Measurements from ENCODE around the gene EXOSC6.
"Not testable (repeated sequence)": the region's sequence is repeated elsewhere in the genome, so short reads cannot be mapped to it uniquely, and the experiment has no call there.

The EXOSC6 gene

GRCh38 chr16:70255574-70255973 is 3.8 kb upstream of the EXOSC6 start:
- DNase-seq (ENCODE audit: insufficient read length, low spot score), result no peak
- no peak for FAIRE-seq

- DNase-seq (ENCODE audit: insufficient read length, low spot score), result no peak
- FAIRE-seq, result no peak
Observed at GRCh38 chr16:70254965-70255286, 3.2 kb upstream of the EXOSC6 start.

- no peak for FAIRE-seq
- DNase-seq (ENCODE audit: insufficient read length, low spot score), result no peak
Observed at GRCh38 chr16:70254180-70254964, 2.6 kb upstream of the EXOSC6 start.

GRCh38 chr16:70253291-70254106 is 1.8 kb upstream of the EXOSC6 start:
- no peak for FAIRE-seq
- DNase-seq (ENCODE audit: insufficient read length, low spot score), result peak; percentile 43

GRCh38 chr16:70252355-70252988 is 732 bp upstream of the EXOSC6 start:
- no peak for DNase-seq (ENCODE audit: insufficient read length, low spot score)
- no peak for FAIRE-seq

- DNase-seq (ENCODE audit: insufficient read length, low spot score) (peak; percentile 55), FAIRE-seq (no peak)
Observed at GRCh38 chr16:70250748-70251628, 752 bp downstream of the EXOSC6 start.

- DNase-seq (ENCODE audit: insufficient read length, low spot score); FAIRE-seq: not testable (repeated sequence)
Observed at GRCh38 chr16:70249697-70250096, 2.0 kb downstream of the EXOSC6 start.

GRCh38 chr16:70238773-70239172 is 13.0 kb downstream of the EXOSC6 start:
- not testable (repeated sequence) for FAIRE-seq; DNase-seq (ENCODE audit: insufficient read length, low spot score)

- FAIRE-seq, result not testable (repeated sequence)
Observed at GRCh38 chr16:70231831-70232230, 19.9 kb downstream of the EXOSC6 start.

GRCh38 chr16:70226024-70226423 is 25.7 kb downstream of the EXOSC6 start:
- FAIRE-seq; DNase-seq (ENCODE audit: insufficient read length, low spot score): not testable (repeated sequence)

More at GRCh38 chr16:70231831-70232230, 19.9 kb downstream of the EXOSC6 start:
- DNase-seq (ENCODE audit: insufficient read length, low spot score), result not testable (repeated sequence)

GRCh38 chr16:70225430-70225829 is 26.3 kb downstream of the EXOSC6 start:
- FAIRE-seq; DNase-seq (ENCODE audit: insufficient read length, low spot score): not testable (repeated sequence)

GRCh38 chr16:70224645-70225044 is 27.1 kb downstream of the EXOSC6 start:
- DNase-seq (ENCODE audit: insufficient read length, low spot score); FAIRE-seq: not testable (repeated sequence)

GRCh38 chr16:70223971-70224513 is 27.7 kb downstream of the EXOSC6 start:
- not testable (repeated sequence) for FAIRE-seq; DNase-seq (ENCODE audit: insufficient read length, low spot score)

- not testable (repeated sequence) for FAIRE-seq; DNase-seq (ENCODE audit: insufficient read length, low spot score)
Observed at GRCh38 chr16:70223216-70223615, 28.5 kb downstream of the EXOSC6 start.

- FAIRE-seq; DNase-seq (ENCODE audit: insufficient read length, low spot score): not testable (repeated sequence)
Observed at GRCh38 chr16:70222574-70222973, 29.2 kb downstream of the EXOSC6 start.

GRCh38 chr16:70218586-70218985 is 33.2 kb downstream of the EXOSC6 start:
- not testable (repeated sequence) for DNase-seq (ENCODE audit: insufficient read length, low spot score); FAIRE-seq

GRCh38 chr16:70206382-70206781 is 45.4 kb downstream of the EXOSC6 start:
- not testable (repeated sequence) for FAIRE-seq; DNase-seq (ENCODE audit: insufficient read length, low spot score)

GRCh38 chr16:70204668-70205405 is 46.9 kb downstream of the EXOSC6 start:
- DNase-seq (ENCODE audit: insufficient read length, low spot score); FAIRE-seq: not testable (repeated sequence)

- DNase-seq (ENCODE audit: insufficient read length, low spot score); FAIRE-seq: not testable (repeated sequence)
Observed at GRCh38 chr16:70204010-70204409, 47.7 kb downstream of the EXOSC6 start.

All from HTR-8/SVneo (cell line).